PC-3 (cell line): ENCODE measurements around the gene PEX5L. TPM values are rescaled to one million over a fixed set of nuclear protein-coding genes. Genes with fewer than 3 reads are reported as not detected.

Source experiments
- ATAC-seq: fragments of 200-7000 bp; cut with Tn5 transposase; 2 replicates; pipeline ENCODE4 v1.9.1; 2020; ENCODE audit warnings: mild to moderate bottlenecking, moderate library complexity
- BruUV-seq: library from RNA; stranded (reverse); fragments of 400-500 nt; replicated peaks from 2 replicates; lab custom pipeline; 2021; lab: Mats Ljungman, UMichigan
- CTCF ChIA-PET: fragments of 300-600 bp; sonication (Branson Sonifier 250); formaldehyde crosslinking; loops from one replicate; lab custom pipeline; 2022; ENCODE audit warnings: antibody characterized with exemption; lab: Charles Lee
- POLR2A ChIA-PET: fragments of 300-600 bp; sonication (Branson Sonifier 250); formaldehyde crosslinking; loops from one replicate; lab custom pipeline; 2022; ENCODE audit warnings: antibody characterized with exemption; ENCODE audit not compliant: unreplicated experiment; lab: Charles Lee
- DNase-seq: peaks from one replicate; pipeline ENCODE4 v3.0.0-alpha.2; 2015
- H2AFZ ChIP-seq: fragments of 300-600 bp; sonication (generic); 2 replicates; pipeline ENCODE4 v1.6.0; 2016; ENCODE audit warnings: antibody characterized with exemption, low read length
- H3F3A ChIP-seq: fragments of 300-600 bp; sonication (generic); one replicate; pipeline ENCODE4 v1.6.0; 2017; ENCODE audit warnings: antibody characterized with exemption, low read length, control low read depth, mild to moderate bottlenecking; ENCODE audit not compliant: unreplicated experiment
- H3K27ac ChIP-seq: fragments of 300-600 bp; sonication (generic); 2 replicates; pipeline ENCODE4 v1.5.1; 2016; ENCODE audit warnings: mild to moderate bottlenecking, low read length
- H3K27me3 ChIP-seq: fragments of 300-600 bp; sonication (generic); 2 replicates; pipeline ENCODE4 v1.6.1; 2016; ENCODE audit warnings: low read length, mixed read lengths
- H3K36me3 ChIP-seq: fragments of 300-600 bp; sonication (generic); 2 replicates; pipeline ENCODE4 v1.6.1; 2016; ENCODE audit warnings: low read depth, mixed run types, low read length, mixed read lengths
- H3K4me1 ChIP-seq: fragments of 300-600 bp; sonication (generic); 2 replicates; pipeline ENCODE4 v1.5.1; 2016; ENCODE audit warnings: low read length; ENCODE audit not compliant: insufficient read depth
- H3K4me2 ChIP-seq: fragments of 300-600 bp; sonication (generic); 2 replicates; pipeline ENCODE4 v1.6.0; 2016; ENCODE audit warnings: low read length
- H3K4me3 ChIP-seq: fragments of 300-600 bp; sonication (generic); 2 replicates; pipeline ENCODE4 v1.5.1; 2016; ENCODE audit warnings: mild to moderate bottlenecking, low read length, mixed read lengths
- H3K79me2 ChIP-seq: fragments of 300-600 bp; sonication (generic); 2 replicates; pipeline ENCODE4 v1.6.1; 2017; ENCODE audit warnings: low read length, mixed read lengths
- H3K9ac ChIP-seq: fragments of 300-600 bp; sonication (generic); 2 replicates; pipeline ENCODE4 v1.6.0; 2016; ENCODE audit warnings: mild to moderate bottlenecking, low read length
- H3K9me2 ChIP-seq: fragments of 300-600 bp; sonication (generic); replicated peaks from 2 replicates; pipeline ENCODE4 v1.6.1; 2016; ENCODE audit warnings: mixed run types, low read length, mixed read lengths
- H3K9me3 ChIP-seq: fragments of 300-600 bp; sonication (generic); 2 replicates; pipeline ENCODE4 v1.6.1; 2016; ENCODE audit warnings: low read length, mixed read lengths
- H4K20me1 ChIP-seq: fragments of 300-600 bp; sonication (generic); 2 replicates; pipeline ENCODE4 v1.6.1; 2016; ENCODE audit warnings: low read length, mixed read lengths
- CTCF ChIP-seq: fragments of 300-600 bp; sonication (generic); conservative IDR thresholded peaks from 2 replicates; pipeline ENCODE4 v1.5.1; 2017; ENCODE audit warnings: antibody characterized with exemption, low read depth, mild to moderate bottlenecking, low read length
- EZH2 ChIP-seq: fragments of 300-600 bp; sonication (generic); IDR thresholded peaks from one replicate; pipeline ENCODE4 v1.6.1; 2017; ENCODE audit warnings: antibody characterized with exemption, mild to moderate bottlenecking, low read length; ENCODE audit not compliant: unreplicated experiment
- EZH2phosphoT487 ChIP-seq: fragments of 300-600 bp; sonication (generic); IDR thresholded peaks from 2 replicates; pipeline ENCODE4 v1.6.1; 2018; ENCODE audit warnings: mild to moderate bottlenecking, antibody characterized with exemption, low read length, borderline replicate concordance
- intact Hi-C: fragments of 100-400 bp; cut with micrococcal nuclease; formaldehyde crosslinking; loops from 2 replicates; pipeline ENCODE4 v1.9.0; 2023
- total RNA-seq: library from RNA; depleted of rRNA; stranded (reverse); fragments of >200 nt; gene quantifications from 2 replicates; pipeline ENCODE4 v1.2.3, GENCODE V29; 2014

PEX5L gene
- total RNA-seq, 1 experiment from 2014 or later, result 0.69 TPM

- Histone ChIP-seq H3F3A (no peaks in the 10 kb centered on the region), H3K9me3 (no peaks in the 10 kb centered on the region), H3K79me2 (no peaks in the 10 kb centered on the region), H2AFZ (no peak overlapping the region), H3K27me3 (no peaks in the 10 kb centered on the region), H3K27ac (no peak overlapping the region), H3K36me3 (no peaks in the 10 kb centered on the region), H3K9ac (no peak overlapping the region), H3K4me3 (no peak overlapping the region), H3K4me1 (peaks cover 14% of the 10 kb centered on the region), H3K9me2 (no peaks in the 10 kb centered on the region), H4K20me1 (no peaks in the 10 kb centered on the region), H3K4me2 (no peak overlapping the region)
- BruUV-seq, result no TSS peak
- DNase-seq (no peak), ATAC-seq (no peak)
- CTCF ChIA-PET, result no interaction called here
- intact Hi-C loops, result no loop called here
- TF ChIP-seq EZH2phosphoT487, result no peak
- no peak for TF ChIP-seq EZH2
- TF ChIP-seq CTCF, result no peak
- POLR2A ChIA-PET, result no interaction called here
Observed at GRCh38 chr3:180066598-180066997, 29.9 kb upstream of the PEX5L start.

- DNase-seq (peak; percentile 93), ATAC-seq (peak; percentile 96)
- no peaks in the 10 kb centered on the region for H3K9me3 ChIP-seq
- H3K4me2 ChIP-seq, result peak overlapping the region; percentile 21
- no peak overlapping the region for H3K9ac ChIP-seq
- no peaks in the 10 kb centered on the region for H3K79me2 ChIP-seq
- no TSS peak for BruUV-seq
- H3K4me1 ChIP-seq, result peaks cover 14% of the 10 kb centered on the region
- intact Hi-C loops, result no loop called here
- ChIA-PET CTCF (no interaction called here), POLR2A (no interaction called here)
- no peaks in the 10 kb centered on the region for H3K36me3 ChIP-seq
- no peaks in the 10 kb centered on the region for H4K20me1 ChIP-seq
- no peaks in the 10 kb centered on the region for H3K27me3 ChIP-seq
- H3K27ac ChIP-seq, result no peak overlapping the region
- no peak overlapping the region for H2AFZ ChIP-seq
- no peaks in the 10 kb centered on the region for H3F3A ChIP-seq
- no peak overlapping the region for H3K4me3 ChIP-seq
- H3K9me2 ChIP-seq, result no peaks in the 10 kb centered on the region
- TF ChIP-seq CTCF (peak; percentile 48; the same call in 1 of the 2 replicates), EZH2 (no peak), EZH2phosphoT487 (no peak)
Observed at GRCh38 chr3:180063783-180064182, 27.0 kb upstream of the PEX5L start.

- POLR2A ChIA-PET, result no interaction called here
- intact Hi-C loops, result no loop called here
Observed at GRCh38 chr3:180062771-180063170, 26.0 kb upstream of the PEX5L start.

More at GRCh38 chr3:180062771-180063170, 26.0 kb upstream of the PEX5L start:
- Histone ChIP-seq H3K36me3 (no peaks in the 10 kb centered on the region), H3K79me2 (no peaks in the 10 kb centered on the region), H2AFZ (no peak overlapping the region), H3K4me3 (no peak overlapping the region), H4K20me1 (no peaks in the 10 kb centered on the region), H3K27me3 (no peaks in the 10 kb centered on the region), H3K9ac (no peak overlapping the region), H3F3A (no peaks in the 10 kb centered on the region), H3K9me2 (no peaks in the 10 kb centered on the region), H3K4me1 (peaks cover 14% of the 10 kb centered on the region), H3K27ac (no peak overlapping the region), H3K4me2 (no peak overlapping the region), H3K9me3 (no peaks in the 10 kb centered on the region)
- CTCF ChIA-PET, result no interaction called here
- no TSS peak for BruUV-seq
- DNase-seq (no peak), ATAC-seq (no peak)
- TF ChIP-seq EZH2 (no peak), EZH2phosphoT487 (no peak), CTCF (no peak)
